IMR-90 (cell line): ENCODE data around the gene PLD1. TPM values are rescaled to one million over a fixed set of nuclear protein-coding genes. Genes with fewer than 3 reads are reported as not detected.

Experiments used
- ATAC-seq: fragments of 200-7000 bp; cut with Tn5 transposase; 2 replicates; pipeline ENCODE4 v1.9.1; 2020; ENCODE audit warnings: low read depth, mild to moderate bottlenecking, moderate library complexity
- BruUV-seq: library from RNA; stranded (reverse); fragments of 400-500 nt; replicated peaks from 2 replicates; lab custom pipeline; 2021; lab: Mats Ljungman, UMichigan
- CTCF ChIA-PET: fragments of 300-600 bp; formaldehyde crosslinking; extraction: SDS; loops from one replicate; lab custom pipeline; 2021; ENCODE audit warnings: antibody characterized with exemption; lab: Yijun Ruan, JAX
- POLR2A ChIA-PET: fragments of 300-600 bp; sonication (Branson Sonifier 250); formaldehyde crosslinking; loops from one replicate; lab custom pipeline; 2022; ENCODE audit warnings: antibody characterized with exemption; ENCODE audit not compliant: unreplicated experiment; lab: Charles Lee
- DNase-seq: peaks from one replicate; pipeline ENCODE4 v3.0.0; 2013
- H2AFZ ChIP-seq: replicated peaks from 2 replicates; pipeline ENCODE3; 2013; ENCODE audit warnings: low read length, mild to moderate bottlenecking; ENCODE audit not compliant: poor library complexity
- H2AK5ac ChIP-seq: 2 replicates; pipeline ENCODE4 v1.6.1; 2013; ENCODE audit warnings: low read depth, low read length, inconsistent platforms
- H2AK9ac ChIP-seq: replicated peaks from 2 replicates; pipeline ENCODE3; 2013; ENCODE audit warnings: mild to moderate bottlenecking, low read depth, low read length, moderate library complexity; ENCODE audit not compliant: poor library complexity
- H2BK120ac ChIP-seq: 2 replicates; pipeline ENCODE4 v1.6.1; 2013; ENCODE audit warnings: low read depth, low read length, inconsistent platforms
- H2BK15ac ChIP-seq: 3 replicates; pipeline ENCODE4 v1.6.1; 2013; ENCODE audit warnings: low read depth, low read length, inconsistent platforms
- H2BK20ac ChIP-seq: 2 replicates; pipeline ENCODE4 v1.6.1; 2013; ENCODE audit warnings: low read depth, mild to moderate bottlenecking, inconsistent platforms, low read length, moderate library complexity
- H2BK5ac ChIP-seq: 2 replicates; pipeline ENCODE4 v1.6.1; 2013; ENCODE audit warnings: mild to moderate bottlenecking, low read depth, low read length, inconsistent platforms; ENCODE audit not compliant: poor library complexity, severe bottlenecking
- H3K14ac ChIP-seq: replicated peaks from 2 replicates; pipeline ENCODE4 v1.6.1; 2013; ENCODE audit warnings: low read depth, low read length, inconsistent platforms
- H3K18ac ChIP-seq: 2 replicates; pipeline ENCODE4 v1.6.1; 2013; ENCODE audit warnings: low read depth, low read length, control low read depth
- H3K23ac ChIP-seq: 2 replicates; pipeline ENCODE4 v1.6.1; 2013; ENCODE audit warnings: low read depth, low read length, inconsistent platforms
- H3K27ac ChIP-seq: 2 replicates; pipeline ENCODE4 v1.5.1; 2013; ENCODE audit warnings: mild to moderate bottlenecking, control low read depth, low read length; ENCODE audit not compliant: insufficient read depth
- H3K27me3 ChIP-seq: 2 replicates; pipeline ENCODE4 v1.6.1; 2013; ENCODE audit warnings: low read length; ENCODE audit not compliant: control insufficient read depth, insufficient read depth
- H3K36me3 ChIP-seq: 2 replicates; pipeline ENCODE4 v1.6.1; 2013; ENCODE audit warnings: low read length, mixed read lengths; ENCODE audit not compliant: control insufficient read depth, insufficient read depth
- H3K4ac ChIP-seq: 2 replicates; pipeline ENCODE4 v1.6.1; 2013; ENCODE audit warnings: low read depth, low read length, inconsistent platforms
- H3K4me1 ChIP-seq: 2 replicates; pipeline ENCODE4 v1.6.1; 2013; ENCODE audit warnings: low read length, mixed read lengths; ENCODE audit not compliant: control insufficient read depth, insufficient read depth
- H3K4me2 ChIP-seq: 2 replicates; pipeline ENCODE4 v1.6.1; 2013; ENCODE audit warnings: low read depth, mild to moderate bottlenecking, control low read depth, low read length, moderate library complexity
- H3K4me3 ChIP-seq: 2 replicates; pipeline ENCODE4 v1.5.1; 2013; ENCODE audit warnings: low read depth, mild to moderate bottlenecking, control low read depth, low read length, moderate library complexity; ENCODE audit not compliant: insufficient read depth
- H3K56ac ChIP-seq: 2 replicates; pipeline ENCODE4 v1.6.1; 2013; ENCODE audit warnings: low read length, inconsistent platforms; ENCODE audit not compliant: insufficient read depth; ENCODE audit errors: extremely low read depth
- H3K79me1 ChIP-seq, 2 experiments: 2 replicates each; pipeline ENCODE4 v1.6.1; 2013; ENCODE audit warnings: low read length in 2 of 2, inconsistent platforms in 1 of 2, low read depth in 1 of 2
- H3K9ac ChIP-seq: 2 replicates; pipeline ENCODE4 v1.6.1; 2013; ENCODE audit warnings: low read depth, low read length, control low read depth
- H3K9me1 ChIP-seq: 2 replicates; pipeline ENCODE4 v1.6.1; 2013; ENCODE audit warnings: low read length, inconsistent platforms; ENCODE audit not compliant: insufficient read depth
- H3K9me3 ChIP-seq: 2 replicates; pipeline ENCODE4 v1.6.1; 2013; ENCODE audit warnings: low read length; ENCODE audit not compliant: control insufficient read depth, insufficient read depth
- H4K20me1 ChIP-seq: 2 replicates; pipeline ENCODE4 v1.6.1; 2013; ENCODE audit warnings: low read length, inconsistent platforms; ENCODE audit not compliant: insufficient read depth
- H4K5ac ChIP-seq: 2 replicates; pipeline ENCODE4 v1.6.1; 2013; ENCODE audit warnings: mild to moderate bottlenecking, low read depth, low read length, control low read depth
- H4K8ac ChIP-seq, 2 experiments: 2 replicates each; pipeline ENCODE4 v1.6.1; 2013; ENCODE audit warnings: low read depth in 2 of 2, low read length in 2 of 2, control low read depth in 1 of 2, inconsistent platforms in 1 of 2
- H4K91ac ChIP-seq: 2 replicates; pipeline ENCODE4 v1.6.1; 2013; ENCODE audit warnings: low read depth, low read length, inconsistent platforms; ENCODE audit not compliant: insufficient read depth
- CHD1 ChIP-seq: IDR thresholded peaks from 2 replicates; pipeline ENCODE4 v1.6.1; 2012; ENCODE audit warnings: low read depth, low read length, improper control_type of control experiment
- CTCF ChIP-seq: conservative IDR thresholded peaks from 2 replicates; pipeline ENCODE4 v1.5.1; 2012; ENCODE audit warnings: mild to moderate bottlenecking, low read depth, low read length, improper control_type of control experiment
- FOS ChIP-seq: fragments of 150-350 bp; IDR thresholded peaks from 2 replicates; pipeline ENCODE4 v1.6.1; 2016; ENCODE audit warnings: low read depth, low read length
- NFE2L2 ChIP-seq: fragments of 150-350 bp; IDR thresholded peaks from 2 replicates; pipeline ENCODE4 v1.6.1; 2016; ENCODE audit warnings: low read depth, mild to moderate bottlenecking, low read length
- SMC3 ChIP-seq: fragments of 150-350 bp; IDR thresholded peaks from 2 replicates; pipeline ENCODE4 v1.6.1; 2016; ENCODE audit warnings: low read depth, mild to moderate bottlenecking, antibody characterized with exemption, low read length, moderate library complexity
- WGBS, 2 experiments: methylation state at CpG; one replicate each; pipeline versions ENCODE4 v1.1.5 to v1.1.7; 2013; ENCODE audit warnings: missing lambda C conversion rate in 2 of 2; ENCODE audit not compliant: insufficient read length in 1 of 2; ENCODE audit errors: extremely low coverage in 2 of 2; 5-methylcytosine and 5-hydroxymethylcytosine counted together
- dilution Hi-C: fragments of 300-500 bp; cut with HindIII; formaldehyde crosslinking; loops from one replicate; pipeline ENCODE4 v1.14.3; 2018; ENCODE audit warnings: low sequenced_read_pairs; ENCODE audit not compliant: unreplicated experiment
- in situ Hi-C: fragments of 300-500 bp; cut with MboI; formaldehyde crosslinking; loops from 3 replicates; pipeline ENCODE4 v1.14.3; 2019; ENCODE audit warnings: low sequenced_read_pairs, inconsistent platforms, mixed read lengths
- intact Hi-C: fragments of 100-400 bp; cut with micrococcal nuclease; formaldehyde crosslinking; loops from 2 replicates; pipeline ENCODE4 v1.10.0; 2022
- polyA plus RNA-seq, 3 experiments: library from polyadenylated mRNA; depleted of rRNA; stranded (reverse); fragments of >200 nt; gene quantifications; 2 replicates each; pipeline ENCODE4 v1.2.3, GENCODE V29; 2012; ENCODE audit warnings: low replicate concordance in 1 of 3
- total RNA-seq: library from RNA; depleted of rRNA; stranded (reverse); fragments of >200 nt; gene quantifications from 2 replicates; pipeline ENCODE4 v1.2.3, GENCODE V29; 2012
- TF ChIP-seq, protein P1 (sequence below): fragments of 150-350 bp; IDR thresholded peaks from 2 replicates; pipeline ENCODE4 v1.6.1; 2017; ENCODE audit warnings: mild to moderate bottlenecking, antibody characterized with exemption, low read length, low read depth

The PLD1 gene
- total and polyA plus RNA-seq, 2 of the 4 experiments (the other 2 are of a cell fraction) = 3.3 to 9.7 TPM

- intact Hi-C loops = no loop called here
- H3K4me2 ChIP-seq = no peak overlapping the region
- ChIA-PET CTCF (no interaction called here), POLR2A (no interaction called here)
- no peak overlapping the region for H2BK20ac ChIP-seq
- no peak overlapping the region for H3K23ac ChIP-seq
- no peak overlapping the region for H2BK5ac ChIP-seq
- H3K9ac ChIP-seq = no peak overlapping the region
- H4K5ac ChIP-seq = no peak overlapping the region
- H3K4ac ChIP-seq = no peak overlapping the region
- ATAC-seq (no peak), DNase-seq (no peak)
- H3K4me3 ChIP-seq = no peak overlapping the region
- no peaks in the 10 kb centered on the region for H3K27me3 ChIP-seq
- no peak overlapping the region for H2AK9ac ChIP-seq
- no peaks in the 10 kb centered on the region for H3K79me1 ChIP-seq
- peaks cover 12% of the 10 kb centered on the region for H3K4me1 ChIP-seq
- H3K36me3 ChIP-seq = no peaks in the 10 kb centered on the region
- no peak overlapping the region for H2AFZ ChIP-seq
- no peak overlapping the region; a peak in 1 of 4 replicates for H4K8ac ChIP-seq
- H3K9me3 ChIP-seq = no peaks in the 10 kb centered on the region
- no peak overlapping the region for H3K56ac ChIP-seq
- H3K14ac ChIP-seq = no peak overlapping the region
- in situ Hi-C loops = no loop called here
- no peak overlapping the region for H2BK120ac ChIP-seq
- peak overlapping the region; percentile 11; the same call in 1 of the 2 replicates for H4K91ac ChIP-seq
- peaks cover 4% of the 10 kb centered on the region; the same call in 1 of the 2 replicates for H3K9me1 ChIP-seq
- H3K18ac ChIP-seq = peak overlapping the region; percentile 70
- 68% methylated on average over 5 of the region's 6 CpGs; no CpG with 5 or more reads in 1 of the 2 experiments for WGBS, 2 experiments
- dilution Hi-C loops = no loop called here
- no TSS peak for BruUV-seq
- no peaks in the 10 kb centered on the region for H4K20me1 ChIP-seq
- TF ChIP-seq CTCF (no peak), CHD1 (no peak), FOS (no peak), SMC3 (no peak), NFE2L2 (no peak)
- TF ChIP-seq, protein P1, sequence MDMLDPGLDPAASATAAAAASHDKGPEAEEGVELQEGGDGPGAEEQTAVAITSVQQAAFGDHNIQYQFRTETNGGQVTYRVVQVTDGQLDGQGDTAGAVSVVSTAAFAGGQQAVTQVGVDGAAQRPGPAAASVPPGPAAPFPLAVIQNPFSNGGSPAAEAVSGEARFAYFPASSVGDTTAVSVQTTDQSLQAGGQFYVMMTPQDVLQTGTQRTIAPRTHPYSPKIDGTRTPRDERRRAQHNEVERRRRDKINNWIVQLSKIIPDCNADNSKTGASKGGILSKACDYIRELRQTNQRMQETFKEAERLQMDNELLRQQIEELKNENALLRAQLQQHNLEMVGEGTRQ = no peak
- H2BK15ac ChIP-seq = no peak overlapping the region
- H3K27ac ChIP-seq = no peak overlapping the region
- H2AK5ac ChIP-seq = peak overlapping the region; percentile 74; the same call in 1 of the 2 replicates
These were observed 13.8 kb upstream of the PLD1 start for GRCh38 chr3:171824116-171824515.
